NOMO-1 treated with DMSO at 0.1 percent for 48 hours (cell line): ENCODE results near the gene JDP2.
A peak's percentile ranks its signal among the peaks of the same experiment; 100 is the strongest.

Source experiments
- DNase-seq: peaks from one replicate; lab custom pipeline; 2025; ENCODE audit not compliant: unreplicated experiment; lab: John Stamatoyannopoulos, UW

The JDP2 gene

DNA sequence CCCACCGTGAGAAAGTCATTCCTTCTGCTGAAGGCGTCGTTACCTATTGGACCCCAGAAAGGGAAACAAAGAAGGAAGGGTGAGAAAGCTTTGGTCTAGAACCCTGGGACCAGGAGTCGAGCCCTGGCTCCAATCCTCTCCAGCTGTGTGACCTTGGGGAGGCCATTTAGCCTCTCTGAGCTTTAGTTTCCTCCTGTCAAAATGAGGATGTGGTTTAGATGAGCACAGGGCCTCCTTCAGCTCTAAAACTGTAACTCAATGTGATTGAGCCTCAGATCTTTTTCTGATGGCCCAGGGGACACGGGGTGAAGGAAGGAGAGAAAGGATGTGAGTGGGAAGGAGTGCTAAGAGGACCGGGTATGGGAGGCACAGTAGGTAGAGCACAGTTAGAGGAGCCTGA is 7.7 kb downstream of the JDP2 start:
- DNase-seq, result peak; percentile 48

DNA sequence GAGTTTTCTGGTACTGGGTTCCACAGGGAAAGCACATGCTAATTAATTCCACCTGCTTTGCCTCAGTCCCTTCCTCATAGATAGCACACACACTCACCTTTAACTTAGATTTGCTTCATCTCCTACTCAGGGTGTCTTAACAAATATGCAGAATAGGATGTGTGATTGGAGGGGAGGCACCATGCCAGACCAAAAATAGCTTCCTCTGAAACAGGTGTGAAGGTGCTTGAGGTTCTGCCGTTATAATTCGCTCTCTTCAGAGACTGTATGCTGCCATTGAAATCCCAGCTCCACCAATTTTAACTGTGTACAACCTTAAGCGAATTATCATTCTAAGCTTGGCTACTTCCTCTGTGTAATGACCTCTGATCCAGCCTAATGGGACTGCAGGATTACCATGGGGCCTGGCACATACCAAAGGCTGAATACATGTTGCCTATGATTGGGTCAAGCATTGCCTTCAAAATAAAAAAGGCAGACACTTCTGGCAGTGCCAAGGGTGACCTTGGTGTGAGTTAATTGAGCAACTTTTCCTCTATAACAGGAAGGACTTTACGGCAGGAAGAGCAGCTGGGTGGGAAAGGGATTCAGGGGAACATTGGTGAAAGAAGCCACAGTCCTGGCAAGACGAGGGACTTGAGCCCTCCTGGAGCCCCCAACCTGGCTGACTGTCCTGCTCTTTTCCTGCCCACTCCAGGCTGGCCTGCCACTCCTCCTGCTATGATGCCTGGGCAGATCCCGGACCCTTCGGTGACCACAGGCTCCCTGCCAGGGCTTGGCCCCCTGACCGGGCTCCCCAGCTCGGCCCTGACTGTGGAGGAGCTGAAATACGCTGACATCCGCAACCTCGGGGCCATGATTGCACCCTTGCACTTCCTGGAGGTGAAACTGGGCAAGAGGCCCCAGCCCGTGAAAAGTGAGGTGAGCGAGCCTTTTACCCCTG is 9.7 kb downstream of the JDP2 start:
- no peak for DNase-seq

DNA sequence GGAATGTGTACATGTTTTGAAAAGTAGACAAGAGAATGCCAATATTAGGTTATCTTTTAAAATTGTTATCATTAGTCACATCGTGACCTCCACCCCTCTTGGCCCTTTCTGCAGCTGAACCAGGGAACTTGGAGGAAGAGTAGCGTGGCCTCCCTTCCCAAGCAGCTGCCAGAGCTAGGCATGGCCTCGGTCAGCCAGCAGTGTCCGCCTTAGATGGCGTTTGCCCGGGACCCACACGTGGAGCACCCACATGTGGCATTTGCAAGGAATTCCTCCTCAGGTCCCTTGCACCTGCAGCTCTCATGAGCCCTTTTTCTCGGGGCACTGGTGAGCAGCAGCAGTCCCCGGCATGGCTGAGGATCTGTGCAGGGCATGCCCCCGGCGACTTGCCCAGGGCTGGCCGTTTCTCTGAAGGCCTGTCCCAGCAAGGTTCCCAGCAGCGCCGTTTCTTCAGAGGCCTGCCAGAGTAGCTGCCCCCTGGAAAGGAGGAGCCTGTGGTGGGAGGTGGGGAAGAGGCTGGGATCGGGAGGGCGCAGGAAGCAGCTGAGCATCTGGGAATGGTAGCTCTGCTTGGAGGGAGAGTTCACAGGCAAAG is 10.8 kb downstream of the JDP2 start:
- no peak for DNase-seq

DNA sequence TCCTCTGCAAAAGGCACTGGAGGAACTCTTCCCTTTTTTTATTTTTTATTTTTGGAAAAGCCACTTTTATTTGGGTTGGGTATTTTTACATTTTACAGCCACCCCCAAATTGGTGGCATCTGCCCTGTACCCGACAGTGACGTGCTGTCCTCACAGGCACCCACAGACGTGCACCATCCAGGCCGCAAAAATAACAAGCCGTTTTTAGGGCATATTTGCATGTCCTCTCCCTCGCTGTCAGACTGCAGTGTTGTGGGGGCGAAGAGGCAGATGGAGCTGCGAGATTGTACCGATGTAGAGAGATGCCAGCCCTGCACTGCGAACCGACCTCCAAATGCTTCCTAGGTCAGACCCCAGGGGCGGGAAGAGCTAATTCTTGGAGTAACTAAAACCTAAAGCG is 12.2 kb downstream of the JDP2 start:
- no peak for DNase-seq

DNA sequence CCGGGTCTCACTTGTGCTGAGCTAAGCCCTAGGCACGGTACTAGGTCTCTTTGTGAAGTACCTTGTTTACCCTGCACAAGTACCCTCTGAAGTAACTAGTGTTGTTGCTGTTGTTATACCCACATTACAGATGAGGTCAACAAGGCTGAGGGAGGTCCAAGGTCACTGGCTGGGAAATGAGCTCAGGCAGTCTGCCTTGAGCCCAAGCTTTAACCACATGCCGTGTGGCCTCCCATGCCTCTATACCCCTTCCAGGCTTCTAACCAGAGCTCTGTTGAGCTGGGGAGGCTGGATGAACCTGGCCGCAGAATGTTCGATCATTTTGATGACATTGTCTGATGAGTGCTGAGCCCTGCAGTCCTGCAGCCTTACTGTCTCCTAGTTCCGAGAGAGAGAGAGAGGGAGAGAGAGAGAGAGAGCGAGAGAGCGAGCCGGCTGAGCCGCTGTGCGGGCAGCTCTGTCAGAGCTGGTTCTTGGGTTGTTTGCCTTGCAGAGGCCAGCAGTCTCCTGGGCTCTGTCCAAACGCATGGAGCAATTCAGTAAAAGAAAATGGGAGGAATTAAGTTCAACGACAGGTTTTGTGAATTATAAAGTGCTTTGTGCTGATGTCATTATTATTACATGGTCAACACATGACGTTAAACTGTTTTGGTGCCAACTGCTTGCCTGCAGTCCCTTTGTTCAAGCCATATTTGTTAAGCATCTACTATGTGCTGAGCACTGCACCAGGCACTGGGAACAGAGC is 13.1 kb downstream of the JDP2 start:
- DNase-seq, result no peak

DNA sequence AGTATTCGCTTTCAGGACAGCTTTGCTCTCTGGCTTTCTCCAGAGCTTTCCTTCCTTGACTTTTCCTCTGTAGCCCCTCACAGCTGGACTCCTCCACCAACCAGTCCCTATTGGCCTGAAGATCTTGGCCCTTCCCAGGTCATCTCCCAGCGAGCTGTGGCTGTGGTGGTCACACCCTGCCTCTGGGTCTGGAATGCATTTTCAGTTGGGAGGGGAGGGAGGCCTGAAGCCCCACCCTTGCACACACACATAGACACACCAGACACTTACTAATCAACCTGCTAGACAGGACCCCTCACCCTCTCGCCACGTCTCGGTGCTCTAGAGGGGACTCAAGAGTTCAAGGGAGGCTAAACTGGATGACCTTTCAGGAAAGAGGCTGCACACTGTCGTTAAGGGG is 13.9 kb downstream of the JDP2 start:
- DNase-seq, result no peak

DNA sequence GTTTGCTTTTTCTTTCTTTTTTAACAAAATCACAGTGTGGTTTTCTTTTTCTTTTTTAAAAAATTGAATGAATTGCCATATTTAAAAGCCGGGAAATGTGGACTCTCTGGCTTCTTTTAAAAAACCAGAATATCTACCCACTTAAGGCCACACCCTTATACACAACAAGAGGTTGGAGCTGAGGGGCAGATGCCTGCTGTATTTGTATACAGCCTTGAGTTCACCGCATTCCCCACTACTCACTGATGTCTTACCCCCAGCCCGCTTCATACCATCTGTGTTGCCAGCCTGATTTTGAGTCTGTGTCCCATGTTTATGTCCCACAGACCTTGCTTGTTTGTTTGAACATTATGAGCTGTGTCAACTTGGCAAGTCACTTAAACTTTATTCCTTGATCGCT is 14.3 kb downstream of the JDP2 start:
- no peak for DNase-seq

DNA sequence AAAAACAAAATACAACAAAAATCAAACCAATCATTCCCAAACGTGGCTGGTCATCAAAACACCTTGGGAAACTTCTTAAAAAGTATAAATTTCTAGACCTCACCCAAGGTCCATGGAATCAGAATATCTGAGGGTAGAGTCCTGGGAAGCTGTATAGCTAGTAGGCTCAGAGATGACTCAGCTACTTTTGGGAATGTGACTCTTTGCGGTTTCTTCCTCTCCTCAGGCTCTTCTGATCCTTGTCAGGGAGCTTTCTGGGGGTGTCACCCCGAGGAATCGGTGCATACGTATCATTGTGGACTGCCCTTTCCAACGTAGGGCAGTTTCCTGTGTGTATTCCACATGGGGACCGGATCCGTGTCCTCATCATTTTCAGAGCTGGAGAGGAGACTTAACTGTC is 14.8 kb downstream of the JDP2 start:
- no peak for DNase-seq

DNA sequence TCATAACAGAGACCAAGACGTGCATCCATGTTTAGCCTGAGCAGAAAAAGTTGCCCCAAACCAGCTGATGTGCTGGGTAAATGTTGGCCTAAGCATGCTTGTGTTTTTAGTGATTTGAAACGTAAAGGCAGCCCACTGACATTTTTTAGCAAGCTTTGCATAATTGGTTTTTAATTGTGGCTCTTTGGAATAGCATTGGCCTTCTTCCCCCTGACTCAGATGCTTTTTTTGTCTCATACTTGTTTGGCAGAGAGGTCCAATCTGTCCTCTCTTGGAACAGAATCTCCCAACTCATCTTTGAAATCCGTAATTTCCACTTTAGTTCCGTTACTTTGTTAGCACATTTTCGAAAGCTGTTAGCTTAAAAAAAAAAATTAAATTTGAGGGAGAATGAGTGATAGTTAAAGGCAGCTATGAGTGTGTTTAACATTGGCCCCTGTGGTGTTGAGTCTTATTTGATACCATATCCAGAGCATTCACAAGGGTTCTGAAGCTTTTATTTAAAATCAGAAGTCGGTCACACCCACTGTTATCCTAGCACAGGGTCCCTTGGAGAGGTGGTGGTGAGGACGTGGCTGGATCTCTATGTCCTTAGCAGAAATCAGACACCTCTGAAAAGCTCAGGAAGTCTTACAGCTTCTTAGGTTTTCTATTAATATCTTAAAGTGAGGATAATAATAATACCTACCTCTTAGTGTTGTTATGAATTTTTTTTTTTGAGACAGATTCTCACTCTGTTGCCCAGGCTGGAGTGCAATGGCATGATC is 15.6 kb downstream of the JDP2 start:
- no peak for DNase-seq

DNA sequence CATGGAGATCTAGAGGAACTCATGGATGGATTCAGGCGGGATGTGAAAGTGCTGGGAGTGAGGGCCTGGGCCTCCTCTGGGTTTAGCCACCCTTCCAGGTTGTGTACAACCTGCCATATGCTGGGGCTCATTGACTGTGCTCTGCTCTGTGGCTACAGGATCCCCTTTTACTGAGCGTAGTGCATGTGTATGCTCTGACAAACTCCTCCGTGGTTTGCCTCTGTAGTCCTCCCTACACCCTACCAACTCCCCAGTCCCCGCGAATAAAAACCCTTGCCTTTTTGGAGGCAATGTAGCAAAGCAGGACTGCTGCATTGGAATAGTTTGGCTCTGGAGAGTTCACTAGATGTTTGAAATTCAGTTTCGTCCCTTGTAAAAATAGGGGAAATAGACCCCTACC is 17.4 kb downstream of the JDP2 start:
- DNase-seq, result no peak

DNA sequence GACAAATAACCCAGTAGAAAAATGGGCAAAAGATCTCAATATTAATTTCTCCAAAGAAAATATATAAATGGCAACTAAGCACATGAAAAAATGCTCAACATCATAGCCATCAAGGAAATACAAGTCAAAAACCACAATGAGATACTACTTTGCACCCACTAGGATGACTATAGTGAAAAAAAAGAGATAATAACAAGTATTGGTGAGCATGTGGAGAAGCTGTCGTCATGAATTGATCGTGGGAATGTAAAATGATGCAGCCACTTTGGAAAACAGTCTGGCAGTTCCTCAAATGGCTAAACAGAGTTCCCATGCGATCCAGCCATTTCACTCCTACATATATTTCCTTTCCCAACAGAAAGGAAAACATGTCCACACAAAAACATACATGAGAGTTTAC is 18.1 kb downstream of the JDP2 start:
- DNase-seq, result no peak

DNA sequence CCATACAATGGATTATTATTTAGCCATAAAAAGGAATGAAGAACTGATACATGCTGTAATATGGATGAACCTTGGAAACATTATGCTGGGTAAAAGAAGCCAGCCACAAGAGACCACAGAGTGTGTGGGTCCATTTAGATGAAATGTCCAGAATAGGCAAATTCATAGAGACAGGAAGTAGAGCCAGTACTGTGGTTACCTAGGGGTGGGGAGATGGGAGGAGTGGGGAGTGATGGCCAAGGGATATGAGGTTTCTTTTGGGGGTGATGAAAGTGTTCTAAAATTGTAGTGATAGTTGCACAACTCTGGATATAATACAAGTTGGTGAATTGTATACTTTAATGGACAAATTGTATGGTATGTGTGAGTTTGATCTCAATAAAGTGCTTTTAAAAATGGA is 18.6 kb downstream of the JDP2 start:
- DNase-seq, result peak; percentile 68

DNA sequence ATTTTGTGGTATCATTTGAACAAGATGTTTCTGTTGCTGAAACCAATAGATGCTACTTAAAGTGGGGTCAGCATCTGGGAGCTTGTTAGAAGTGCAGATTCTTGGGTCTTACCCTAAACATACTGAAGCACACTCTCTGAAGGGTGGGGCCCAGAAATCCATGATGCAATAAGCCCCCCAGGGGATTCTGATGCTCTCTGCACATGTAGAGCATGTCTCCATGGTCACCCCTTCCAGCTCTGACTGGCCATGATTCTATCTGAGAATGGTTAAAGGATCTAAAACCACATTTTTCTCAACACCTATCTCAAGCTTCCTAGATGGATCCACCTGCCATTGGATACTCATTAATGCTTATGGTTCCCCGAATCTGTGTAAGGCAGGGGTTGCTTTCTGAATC is 20.4 kb downstream of the JDP2 start:
- no peak for DNase-seq

DNA sequence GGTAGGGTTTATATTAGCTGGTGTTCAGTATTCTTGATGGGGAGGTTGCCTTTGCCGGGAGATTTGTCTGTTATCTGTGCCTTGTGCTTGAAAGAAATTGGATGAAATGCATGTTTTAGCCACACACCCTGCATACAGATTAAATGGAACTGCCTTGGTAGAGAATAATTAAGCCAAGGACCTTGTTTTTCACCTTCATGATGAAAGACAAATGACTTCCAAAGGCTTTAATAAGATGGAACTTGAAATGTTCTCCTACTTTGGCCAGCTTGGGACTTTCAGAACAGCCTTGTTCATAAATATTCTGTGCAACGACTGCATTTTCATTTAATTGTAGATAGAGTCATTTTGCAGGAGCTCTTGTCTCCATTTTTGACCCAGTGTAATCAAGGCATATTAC is 21.2 kb downstream of the JDP2 start:
- DNase-seq, result no peak

DNA sequence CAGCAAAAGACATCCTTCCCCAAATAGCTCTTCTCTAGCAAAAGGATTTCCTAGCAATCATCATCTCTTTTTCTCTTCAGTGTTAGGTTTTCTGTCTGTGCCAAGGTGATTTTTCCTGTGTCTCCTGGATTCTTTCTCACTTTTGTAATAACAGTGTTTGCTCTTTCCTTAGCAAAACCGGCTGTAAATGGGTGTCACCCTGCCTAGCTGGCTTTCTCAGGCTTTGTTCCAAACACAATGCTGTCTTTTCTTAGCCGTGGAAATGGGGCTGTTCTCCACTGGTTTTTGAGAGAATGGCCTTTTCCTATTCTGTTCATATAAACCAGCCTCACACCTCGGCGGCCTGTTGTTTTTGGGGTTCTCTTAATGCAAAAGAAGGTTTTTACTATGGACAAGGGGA is 21.9 kb downstream of the JDP2 start:
- DNase-seq, result no peak

DNA sequence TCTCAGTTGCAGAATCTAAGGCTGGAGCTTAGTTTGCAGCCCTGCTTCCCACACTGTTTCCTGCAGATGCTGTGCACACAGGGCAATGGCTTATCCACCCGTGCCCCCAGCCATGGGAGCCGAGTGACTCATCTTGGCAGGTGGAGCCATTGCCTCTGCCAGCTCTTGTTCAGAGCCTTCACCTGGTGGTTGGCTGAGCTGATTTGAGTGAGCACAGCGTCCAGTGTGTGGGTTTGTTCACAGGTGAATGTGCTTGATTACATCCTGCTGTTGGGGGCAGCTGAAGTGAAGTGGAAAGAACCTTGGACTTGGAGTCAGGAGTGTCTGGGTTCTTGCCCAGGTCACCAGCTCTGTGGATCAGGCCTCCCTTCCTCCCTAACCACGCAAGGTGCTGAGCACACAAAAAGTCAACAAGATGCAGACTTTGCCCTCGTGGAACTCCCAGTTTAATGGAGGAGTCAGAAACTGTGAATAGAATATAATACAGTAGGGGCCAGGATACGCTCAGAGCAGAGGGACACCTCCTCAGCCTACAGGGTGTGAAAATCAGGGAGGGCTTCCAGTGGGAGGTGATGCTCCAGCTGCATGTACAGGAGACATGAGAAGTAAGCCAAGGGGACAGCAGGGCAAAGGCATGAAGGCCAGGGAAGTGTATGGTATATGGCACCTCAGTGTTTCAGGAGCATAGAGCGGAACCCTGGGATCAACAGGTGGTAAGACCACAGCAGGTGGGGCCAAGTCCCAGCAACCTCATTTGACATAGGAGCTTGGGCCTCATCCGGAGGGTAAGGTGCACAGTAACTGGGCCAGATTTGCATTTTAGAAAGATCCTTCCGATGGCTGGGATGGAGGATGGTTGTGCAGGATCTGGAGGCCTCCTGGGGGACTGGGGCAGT is 22.8 kb downstream of the JDP2 start:
- no peak for DNase-seq

DNA sequence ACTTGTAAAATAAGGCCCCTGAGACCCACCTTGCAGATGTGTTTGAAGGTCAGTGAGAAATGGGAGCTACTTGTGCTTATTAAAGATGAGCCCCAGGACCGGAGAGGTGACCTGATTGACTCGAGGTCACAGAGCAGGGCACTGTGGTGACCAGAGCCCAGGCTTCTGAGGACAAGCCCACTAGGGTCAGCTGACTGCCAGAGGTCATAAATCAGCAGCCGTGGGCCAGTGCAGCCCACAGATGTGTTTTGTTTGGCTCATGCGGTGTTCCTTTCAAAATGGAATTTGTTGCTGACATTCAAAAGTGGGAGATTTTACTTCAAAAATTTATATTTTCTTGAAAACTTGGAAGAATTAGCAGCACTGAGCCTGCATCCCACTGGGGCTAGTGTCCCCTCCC is 24.5 kb downstream of the JDP2 start:
- DNase-seq, result no peak

DNA sequence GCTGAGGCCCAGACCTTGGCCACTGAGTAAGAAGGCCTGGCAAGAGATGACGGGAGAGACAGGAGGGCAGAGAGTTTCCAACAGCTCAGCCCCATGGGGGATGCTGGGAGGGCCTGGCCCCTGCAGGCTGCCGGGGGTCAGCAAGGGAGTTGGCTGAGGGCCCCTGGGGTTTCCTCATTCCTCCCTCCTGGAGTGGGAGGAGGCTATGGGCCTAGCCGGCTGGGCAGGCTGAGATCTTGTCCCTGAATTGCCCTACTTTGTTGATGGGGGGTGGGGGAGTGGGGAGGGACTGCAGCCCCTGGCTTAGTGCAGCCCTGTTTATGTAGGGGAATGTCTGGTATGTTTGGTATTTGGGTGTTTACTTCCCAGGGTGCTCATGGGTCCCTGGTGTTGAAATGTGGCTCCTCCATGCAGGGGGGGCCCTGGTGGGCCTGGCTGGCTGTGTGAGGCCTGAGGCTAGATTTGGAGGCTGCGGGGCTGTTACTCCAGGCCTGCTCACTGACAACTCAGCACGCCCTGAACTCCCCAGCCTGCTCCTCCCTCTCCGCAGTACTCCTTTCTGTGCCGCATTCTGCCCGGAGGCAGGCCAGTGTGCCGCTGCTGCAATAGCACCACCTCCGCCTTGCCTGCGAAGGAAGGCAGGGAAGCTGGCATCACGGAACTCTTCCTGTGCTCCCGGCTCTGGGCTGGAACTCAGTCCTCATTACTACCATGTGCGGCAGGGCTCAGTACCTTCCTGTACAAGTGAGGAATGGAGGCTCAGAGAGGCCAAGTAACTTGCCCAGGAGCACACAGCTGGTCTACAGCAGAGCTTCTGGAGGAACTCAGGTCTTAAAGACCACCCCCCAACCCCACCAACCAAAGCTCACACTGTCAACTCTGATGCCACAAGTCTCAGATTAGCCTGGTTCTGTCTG is 25.3 kb downstream of the JDP2 start:
- no peak for DNase-seq

DNA sequence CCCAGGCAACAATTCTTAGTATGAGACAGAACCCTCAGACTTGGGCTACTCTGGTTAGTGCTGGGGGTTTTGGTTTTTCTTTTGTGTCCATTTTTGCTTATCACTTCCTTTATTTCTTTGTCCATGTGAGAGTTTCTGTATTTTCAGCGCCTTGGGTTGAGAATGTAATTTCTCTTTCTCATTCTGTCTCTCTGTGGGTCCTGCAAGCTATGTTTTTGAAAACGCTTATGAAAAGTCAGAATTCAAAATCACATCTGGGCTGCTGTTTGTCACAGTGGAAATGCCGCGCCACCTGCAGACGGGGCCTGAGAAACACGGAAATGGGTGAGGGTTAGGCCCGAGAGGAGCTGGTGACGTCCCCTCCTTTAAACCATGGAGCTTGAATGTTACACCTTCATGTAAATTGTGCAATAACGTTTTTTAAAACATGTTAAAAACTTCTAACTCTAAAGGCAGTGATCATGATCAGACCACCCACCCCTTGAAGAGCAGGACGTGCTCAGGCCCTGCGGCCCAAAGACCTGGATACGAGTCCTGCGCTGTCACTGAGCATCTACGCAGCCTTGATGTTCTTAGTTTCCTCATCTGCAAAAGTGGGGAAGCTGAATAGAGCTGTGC is 26.1 kb downstream of the JDP2 start:
- DNase-seq, result no peak
